ELR (cell line): ENCODE data around the gene NTN5.
"Not testable (repeated sequence)": the region's sequence is repeated elsewhere in the genome, so short reads cannot be mapped to it uniquely, and the experiment has no call there.

ENCODE experiments used
- DNase-seq: peaks from one replicate; pipeline ENCODE4 v3.0.0-alpha.2; 2015; ENCODE audit warnings: low read depth

NTN5 gene

DNA sequence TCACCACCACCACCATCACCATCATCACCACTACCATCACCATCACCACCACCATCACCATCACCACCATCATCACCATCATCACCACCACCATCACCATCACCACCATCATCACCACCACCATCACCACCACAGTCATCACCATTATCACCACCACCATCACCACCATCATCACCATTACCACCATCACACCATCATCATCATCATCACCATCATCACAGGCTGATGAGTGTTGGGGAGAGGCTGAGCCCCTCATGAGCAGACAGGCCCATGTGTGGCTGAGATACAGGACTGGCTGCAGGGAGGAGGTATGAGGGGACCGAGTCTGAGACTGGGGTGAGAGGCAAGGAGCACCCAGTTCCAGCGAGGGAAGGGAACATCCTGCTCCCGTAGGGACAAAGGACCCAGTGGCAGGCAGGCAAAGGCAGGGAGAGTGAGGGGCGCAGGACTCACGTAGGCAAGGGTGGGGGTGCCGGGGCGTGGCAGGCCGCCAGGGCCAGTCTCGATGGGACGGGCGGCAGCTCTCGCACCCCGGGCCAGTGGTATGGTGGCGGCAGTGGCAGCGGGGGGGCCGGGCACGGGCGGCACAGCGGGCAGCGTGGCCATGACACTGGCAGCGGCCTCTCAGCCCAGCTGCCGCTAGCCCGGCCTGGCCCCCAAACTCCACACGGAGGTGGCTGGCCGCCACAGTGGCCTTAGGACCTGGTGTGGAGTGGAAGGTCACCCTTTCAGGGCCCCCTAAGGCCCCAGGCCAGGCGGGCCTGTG lies 2.7 kb downstream of the NTN5 start:
- DNase-seq, result no peak

DNA sequence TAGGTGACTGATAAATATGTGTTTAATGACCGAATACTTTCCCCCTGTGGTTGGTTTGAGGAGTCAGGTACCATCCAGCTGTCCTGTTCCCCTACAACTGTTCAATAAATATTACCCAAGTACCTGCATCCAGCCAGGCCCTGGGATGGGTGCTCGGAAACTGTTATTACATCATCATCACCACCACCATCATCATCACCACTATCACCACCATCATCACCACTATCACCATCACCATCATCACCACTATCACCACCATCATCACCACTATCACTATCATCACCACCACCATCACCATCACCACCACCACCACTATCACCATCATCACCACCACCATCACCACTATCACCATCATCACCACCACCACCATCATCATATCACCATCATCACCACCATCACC lies 4.1 kb downstream of the NTN5 start:
- no peak for DNase-seq

- DNase-seq, result no peak
Observed at GRCh38 chr19:48668332-48668731, 4.5 kb downstream of the NTN5 start.

- no peak for DNase-seq
Observed at GRCh38 chr19:48665786-48666185, 7.0 kb downstream of the NTN5 start.

GRCh38 chr19:48664476-48664875 lies 8.3 kb downstream of the NTN5 start:
- no peak for DNase-seq

- DNase-seq, result no peak
Observed at GRCh38 chr19:48663667-48664066, 9.2 kb downstream of the NTN5 start.

GRCh38 chr19:48661711-48662090 lies 11.1 kb downstream of the NTN5 start:
- DNase-seq, result no peak

DNA sequence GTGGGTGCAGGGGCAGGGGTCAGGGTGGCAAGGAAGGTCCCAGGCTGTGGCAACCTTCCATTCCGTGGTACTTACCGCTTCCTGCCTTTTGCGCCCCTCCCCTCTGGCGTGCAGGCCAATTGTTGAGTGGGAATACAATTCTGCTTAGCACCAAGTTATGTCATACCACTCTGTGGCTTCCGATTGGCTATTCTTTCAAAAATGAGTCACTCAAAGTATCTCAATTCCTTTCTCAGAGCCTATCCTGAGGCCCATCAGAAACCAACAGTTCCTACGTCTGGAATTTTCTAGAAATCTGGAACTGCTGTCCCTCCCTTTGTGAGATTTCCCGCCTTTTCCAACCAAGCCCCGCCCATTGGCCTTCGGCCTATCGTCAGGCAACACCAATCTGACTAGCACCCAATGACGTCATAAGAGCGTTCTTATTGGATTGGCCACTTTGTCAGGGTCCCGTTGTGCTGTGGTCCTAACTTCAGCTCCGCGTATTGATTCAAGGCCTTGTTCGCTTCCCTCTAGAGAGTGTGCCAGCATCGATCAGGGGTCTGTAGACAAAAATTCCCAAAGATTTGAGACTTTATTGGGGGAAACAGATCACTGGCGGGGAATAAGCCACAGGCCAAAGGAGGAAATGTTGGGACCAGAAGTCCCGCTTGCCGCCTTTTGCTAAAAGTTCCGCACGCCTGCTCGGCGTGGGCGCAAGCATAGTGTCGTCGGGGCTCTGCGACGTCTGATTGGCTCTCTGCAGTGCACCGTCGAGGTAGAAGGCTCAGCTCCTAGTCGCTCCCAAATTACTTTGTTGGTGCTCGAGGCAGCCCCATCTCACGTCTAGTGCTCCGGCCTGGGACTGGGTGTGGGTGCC lies 11.7 kb downstream of the NTN5 start:
- DNase-seq, result peak; percentile 91

DNA sequence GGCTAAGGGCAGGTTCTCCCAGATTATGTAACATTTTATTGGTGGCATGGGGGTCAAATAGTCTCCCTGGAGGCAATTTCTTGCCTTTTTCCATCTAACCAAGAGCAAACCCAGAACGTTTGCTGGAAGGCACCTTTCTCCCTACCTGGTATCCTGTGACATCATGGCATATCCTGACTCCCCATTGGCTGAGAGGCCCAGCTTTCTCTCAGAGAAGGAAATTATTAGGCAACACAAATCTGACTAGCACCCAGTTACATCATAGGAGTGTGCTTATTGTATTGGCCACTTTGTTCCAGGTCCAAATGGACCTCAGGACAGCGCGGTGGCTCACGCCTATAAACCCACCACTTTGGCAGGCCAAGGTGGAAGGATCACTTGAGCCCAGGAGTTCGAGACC lies 13.0 kb downstream of the NTN5 start:
- DNase-seq, result peak; percentile 26

- DNase-seq, result no peak
Observed at GRCh38 chr19:48658483-48658882, 14.3 kb downstream of the NTN5 start.

GRCh38 chr19:48657828-48658227 lies 15.0 kb downstream of the NTN5 start:
- not testable (repeated sequence) for DNase-seq

DNA sequence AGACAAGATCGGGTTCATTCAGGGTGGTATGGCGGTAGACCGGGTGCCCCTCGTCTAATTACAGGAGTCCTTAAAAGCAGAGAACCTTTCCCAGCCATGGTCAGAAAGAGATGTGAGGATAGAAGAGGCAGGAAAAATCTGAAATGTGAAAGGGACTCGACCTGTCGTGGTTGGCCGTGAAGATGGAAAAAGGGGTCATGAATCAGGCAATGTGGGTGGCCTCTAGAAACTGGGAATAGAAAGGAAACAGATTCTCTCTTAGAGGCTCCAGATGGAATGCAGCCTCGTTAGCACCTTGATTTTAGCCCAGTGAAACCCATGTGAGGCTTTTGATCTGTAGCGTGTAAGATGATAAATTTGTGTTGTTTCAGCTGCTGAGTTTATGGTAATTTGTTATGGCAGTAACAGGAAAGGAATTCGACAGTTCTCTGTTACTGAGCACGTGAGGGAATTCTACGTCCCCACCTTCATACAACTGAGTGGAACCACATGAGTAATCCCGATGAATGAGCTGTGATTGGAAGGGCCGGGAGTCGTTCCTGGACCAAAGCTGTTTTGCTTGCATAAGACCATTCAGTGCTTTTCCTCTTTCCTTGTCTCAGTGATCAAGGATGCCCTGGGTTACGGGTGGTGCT lies 15.9 kb downstream of the NTN5 start:
- DNase-seq, result peak; percentile 94

DNA sequence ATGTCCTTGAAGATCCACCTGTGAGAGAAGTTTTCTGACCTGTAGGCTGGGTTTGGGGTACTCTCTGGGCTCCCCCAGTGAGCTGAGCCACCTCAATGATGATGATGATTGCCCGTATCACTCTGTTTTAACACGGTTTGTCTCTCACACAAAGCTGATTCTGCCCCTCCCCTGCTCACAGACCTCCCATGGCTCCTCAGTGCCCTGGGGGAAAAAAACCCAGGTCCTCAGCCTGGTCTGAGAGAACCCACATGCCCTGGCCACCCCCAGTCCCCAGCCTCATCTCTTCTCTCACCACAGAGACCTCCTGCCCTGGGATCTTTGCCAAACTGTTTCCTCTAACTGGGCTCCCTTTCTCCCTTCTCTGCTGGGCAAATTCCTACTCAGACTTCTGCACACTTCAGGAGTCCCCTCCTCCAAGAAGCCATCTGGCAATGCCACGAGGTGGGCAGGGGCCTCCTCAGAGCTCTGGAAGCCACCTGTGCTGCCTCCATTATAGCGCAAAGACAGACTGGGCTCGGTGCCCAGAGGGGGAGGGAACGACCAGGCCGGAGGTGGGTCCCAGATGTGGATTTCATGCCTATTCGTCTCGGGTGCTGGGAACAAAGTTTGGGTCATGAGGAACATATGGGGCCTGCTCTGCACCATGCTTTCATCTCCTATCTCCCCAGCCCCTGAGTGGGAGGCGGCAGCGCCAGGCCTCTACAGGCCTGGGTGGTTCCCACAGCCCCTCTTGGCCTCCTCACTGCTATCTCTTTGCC lies 18.3 kb downstream of the NTN5 start:
- DNase-seq, result no peak

GRCh38 chr19:48651683-48652048 lies 21.2 kb downstream of the NTN5 start:
- DNase-seq, result no peak

DNA sequence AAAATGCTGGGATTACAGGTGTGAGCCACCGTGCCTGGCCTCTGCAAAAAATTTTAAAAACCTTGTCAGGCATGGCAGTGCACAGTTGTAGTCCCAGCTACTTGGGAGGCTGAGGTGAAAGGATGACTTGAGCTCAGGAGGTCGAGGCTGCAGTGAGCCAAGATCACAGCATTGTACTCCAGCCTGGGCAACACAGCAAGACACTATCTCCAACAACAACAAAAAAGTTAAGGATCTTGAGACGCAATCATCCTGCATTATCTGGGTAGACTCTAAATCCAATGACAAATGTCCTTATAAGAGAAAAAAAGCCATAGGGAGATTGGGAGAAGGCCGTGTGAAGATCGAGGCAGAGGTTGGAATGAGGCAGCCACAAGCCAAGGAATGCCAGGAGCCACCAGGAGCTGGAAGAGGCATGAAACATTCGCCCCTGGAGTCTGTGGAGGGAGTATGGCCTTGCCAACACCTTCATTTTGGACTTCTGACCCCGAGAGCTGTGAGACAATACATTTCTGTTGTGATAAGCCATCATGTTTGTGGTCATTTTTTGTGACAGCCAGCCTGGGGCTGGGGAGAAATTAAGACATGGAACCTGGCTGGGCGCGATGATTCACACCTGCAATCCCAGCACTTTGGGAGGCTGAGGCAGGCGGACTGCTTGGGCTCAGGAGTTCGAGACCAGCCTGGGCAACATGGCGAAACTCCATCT lies 21.7 kb downstream of the NTN5 start:
- DNase-seq, result no peak

DNA sequence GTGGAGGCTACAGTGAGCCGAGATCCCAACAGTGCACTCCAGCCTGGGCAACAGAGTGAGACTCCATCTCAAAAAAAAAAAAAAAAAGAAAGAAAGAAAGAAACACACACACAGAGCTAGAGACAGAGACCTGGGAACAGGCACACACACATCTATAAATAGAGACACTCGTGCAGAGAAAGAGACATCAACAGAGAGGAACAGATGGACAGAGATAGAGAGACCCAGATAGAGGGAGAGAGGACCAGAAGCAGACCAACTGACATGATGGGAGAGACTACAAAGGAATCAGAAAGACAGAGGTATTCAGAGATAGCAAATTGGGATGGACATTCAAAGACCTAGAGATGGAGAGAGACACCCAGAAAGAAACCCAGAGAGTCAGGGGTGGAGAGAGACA lies 24.7 kb downstream of the NTN5 start:
- DNase-seq, result no peak

- DNase-seq, result no peak
Observed at GRCh38 chr19:48646722-48647216, 26.0 kb downstream of the NTN5 start.

DNA sequence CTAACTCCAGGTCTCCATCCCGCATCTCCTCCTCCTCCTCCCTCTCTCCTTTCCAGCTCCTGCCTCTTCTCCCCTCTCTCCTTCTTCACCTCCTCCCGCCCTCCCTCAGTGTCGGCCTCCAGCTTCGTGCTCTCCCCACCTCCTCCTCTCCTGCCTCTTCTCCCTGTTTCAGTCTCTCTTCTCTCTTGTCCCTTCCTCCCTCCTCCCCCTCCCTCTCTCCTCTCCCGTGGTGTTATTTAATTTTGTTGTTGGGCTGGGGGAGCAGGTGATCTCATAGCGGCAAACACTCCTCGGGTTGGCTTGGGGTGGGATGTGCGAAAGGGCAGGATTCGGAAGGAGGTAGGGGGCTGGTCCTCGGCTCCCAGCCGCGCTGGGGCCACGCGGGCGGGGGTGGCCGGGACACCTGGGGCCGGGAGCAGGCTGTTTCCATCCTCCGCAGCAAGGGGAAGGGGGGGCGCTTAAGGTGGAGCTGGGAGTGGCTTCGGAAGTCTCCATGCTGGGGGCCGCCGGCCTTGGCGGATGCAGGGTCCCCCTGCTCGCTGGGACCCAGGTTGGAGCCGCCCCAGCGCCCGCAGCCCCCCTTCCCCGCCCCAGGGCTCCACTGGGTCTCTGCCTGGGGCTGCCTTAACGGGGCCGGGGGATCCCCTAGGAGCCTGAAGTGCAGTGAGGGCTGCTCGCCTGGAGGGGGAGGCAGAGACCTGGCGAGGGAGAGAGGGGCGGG lies 26.7 kb downstream of the NTN5 start, which contains the start of gene CA11:
Gene CA11, minus strand, starts transcription at position 187 of the 721 bp plus-strand sequence. CDS start 555 bp downstream, outside the sequence.
- peak; percentile 87 for DNase-seq

GRCh38 chr19:48645620-48646000 lies 27.2 kb downstream of the NTN5 start:
- no peak for DNase-seq

DNA sequence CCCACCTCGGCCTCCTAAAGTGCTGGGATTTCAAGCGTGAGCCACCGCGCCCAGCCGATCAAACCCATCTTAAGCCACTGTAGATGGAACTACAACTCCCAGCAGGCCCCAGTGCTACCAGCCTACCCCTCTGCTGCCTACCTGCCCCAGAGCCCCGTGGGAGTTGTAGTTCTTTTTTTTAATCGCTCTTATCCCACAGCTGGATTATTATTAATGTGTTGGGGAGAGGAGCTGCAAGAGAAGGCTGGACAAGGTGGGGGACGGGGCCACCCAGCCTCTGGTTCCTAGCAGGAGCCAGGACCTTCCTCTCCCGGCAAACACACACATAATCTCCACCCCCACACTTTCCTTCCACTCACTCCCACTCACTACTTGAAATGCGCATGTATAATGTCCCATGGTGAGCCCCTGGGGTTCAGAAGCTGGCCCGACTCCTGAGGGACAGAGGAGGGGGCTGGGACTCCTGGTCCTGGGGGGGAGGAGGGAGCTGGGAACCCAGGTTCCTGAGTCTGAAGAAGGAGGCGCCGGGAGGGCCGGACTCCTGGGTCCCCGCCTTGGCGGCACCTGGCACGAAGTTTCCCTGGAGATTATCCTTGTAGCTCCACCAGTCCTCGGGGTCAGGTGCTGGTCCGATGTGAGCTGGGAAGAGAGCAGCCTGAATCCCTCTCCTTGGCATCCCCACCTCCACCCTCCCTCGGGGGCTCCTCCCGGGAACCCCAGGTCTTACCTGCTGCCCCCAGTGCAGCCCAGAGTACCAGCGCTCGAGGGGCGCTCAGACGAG lies 27.8 kb downstream of the NTN5 start:
- DNase-seq, result peak; percentile 75
